ENCODE measurements around the gene SEC23A.
"Not testable (repeated sequence)": the region's sequence is repeated elsewhere in the genome, so short reads cannot be mapped to it uniquely, and the experiment has no call there.

DNA sequence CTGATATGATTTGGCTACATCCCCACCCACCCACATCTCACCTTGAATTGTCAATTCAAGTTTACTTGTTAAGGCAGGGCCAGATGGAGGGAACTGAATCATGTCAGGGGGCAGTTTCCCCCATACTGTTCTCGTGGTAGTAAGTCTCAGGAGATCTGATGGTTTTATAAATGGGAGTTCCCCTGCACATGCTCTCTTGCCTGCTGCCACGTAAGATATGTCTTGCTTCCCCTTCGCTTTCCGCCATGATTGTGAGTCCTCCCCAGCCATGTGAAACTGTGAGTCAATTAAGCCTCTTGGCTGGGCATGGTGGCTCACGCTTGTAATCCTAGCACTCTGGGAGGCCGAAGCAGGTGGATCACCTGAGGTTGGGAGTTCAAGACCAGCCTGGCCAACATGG, 57.1 kb downstream of the SEC23A start:
- not testable (repeated sequence) for TF ChIP-seq EZH2 (IDR thresholded peaks at IDR 0.05; ENCODE audit: borderline replicate concordance, low read depth, low read length, severe bottlenecking); CTCF (IDR thresholded peaks at IDR 0.05; ENCODE audit: extremely low read depth in 1 of 2, insufficient read depth in 1 of 2, low read depth in 1 of 2, low read length in 2 of 2); POLR2A (IDR thresholded peaks at IDR 0.05; ENCODE audit: low read depth, low read length)
- TF ChIP-seq, protein P1, sequence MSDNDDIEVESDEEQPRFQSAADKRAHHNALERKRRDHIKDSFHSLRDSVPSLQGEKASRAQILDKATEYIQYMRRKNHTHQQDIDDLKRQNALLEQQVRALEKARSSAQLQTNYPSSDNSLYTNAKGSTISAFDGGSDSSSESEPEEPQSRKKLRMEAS (IDR thresholded peaks at IDR 0.05; ENCODE audit: insufficient read depth, insufficient read length): not testable (repeated sequence)
